IMR-90 (cell line): Measurements from ENCODE around the gene TP53BP1. TPM values are rescaled to one million over a fixed set of nuclear protein-coding genes. Genes with fewer than 3 reads are reported as not detected.

Experiments
- ATAC-seq: fragments of 200-7000 bp; cut with Tn5 transposase; 2 replicates; pipeline ENCODE4 v1.9.1; 2020; ENCODE audit warnings: low read depth, mild to moderate bottlenecking, moderate library complexity
- BruUV-seq: library from RNA; stranded (reverse); fragments of 400-500 nt; replicated peaks from 2 replicates; lab custom pipeline; 2021; lab: Mats Ljungman, UMichigan
- CTCF ChIA-PET: fragments of 300-600 bp; formaldehyde crosslinking; extraction: SDS; loops from one replicate; lab custom pipeline; 2021; ENCODE audit warnings: antibody characterized with exemption; lab: Yijun Ruan, JAX
- POLR2A ChIA-PET: fragments of 300-600 bp; sonication (Branson Sonifier 250); formaldehyde crosslinking; loops from one replicate; lab custom pipeline; 2022; ENCODE audit warnings: antibody characterized with exemption; ENCODE audit not compliant: unreplicated experiment; lab: Charles Lee
- DNase-seq: peaks from one replicate; pipeline ENCODE4 v3.0.0; 2013
- H2AFZ ChIP-seq: replicated peaks from 2 replicates; pipeline ENCODE3; 2013; ENCODE audit warnings: low read length, mild to moderate bottlenecking; ENCODE audit not compliant: poor library complexity
- H2AK5ac ChIP-seq: 2 replicates; pipeline ENCODE4 v1.6.1; 2013; ENCODE audit warnings: low read depth, low read length, inconsistent platforms
- H2AK9ac ChIP-seq: replicated peaks from 2 replicates; pipeline ENCODE3; 2013; ENCODE audit warnings: mild to moderate bottlenecking, low read depth, low read length, moderate library complexity; ENCODE audit not compliant: poor library complexity
- H2BK120ac ChIP-seq: 2 replicates; pipeline ENCODE4 v1.6.1; 2013; ENCODE audit warnings: low read depth, low read length, inconsistent platforms
- H2BK15ac ChIP-seq: 3 replicates; pipeline ENCODE4 v1.6.1; 2013; ENCODE audit warnings: low read depth, low read length, inconsistent platforms
- H2BK20ac ChIP-seq: 2 replicates; pipeline ENCODE4 v1.6.1; 2013; ENCODE audit warnings: low read depth, mild to moderate bottlenecking, inconsistent platforms, low read length, moderate library complexity
- H2BK5ac ChIP-seq: 2 replicates; pipeline ENCODE4 v1.6.1; 2013; ENCODE audit warnings: mild to moderate bottlenecking, low read depth, low read length, inconsistent platforms; ENCODE audit not compliant: poor library complexity, severe bottlenecking
- H3K14ac ChIP-seq: replicated peaks from 2 replicates; pipeline ENCODE4 v1.6.1; 2013; ENCODE audit warnings: low read depth, low read length, inconsistent platforms
- H3K18ac ChIP-seq: 2 replicates; pipeline ENCODE4 v1.6.1; 2013; ENCODE audit warnings: low read depth, low read length, control low read depth
- H3K23ac ChIP-seq: 2 replicates; pipeline ENCODE4 v1.6.1; 2013; ENCODE audit warnings: low read depth, low read length, inconsistent platforms
- H3K27ac ChIP-seq: 2 replicates; pipeline ENCODE4 v1.5.1; 2013; ENCODE audit warnings: mild to moderate bottlenecking, control low read depth, low read length; ENCODE audit not compliant: insufficient read depth
- H3K27me3 ChIP-seq: 2 replicates; pipeline ENCODE4 v1.6.1; 2013; ENCODE audit warnings: low read length; ENCODE audit not compliant: control insufficient read depth, insufficient read depth
- H3K36me3 ChIP-seq: 2 replicates; pipeline ENCODE4 v1.6.1; 2013; ENCODE audit warnings: low read length, mixed read lengths; ENCODE audit not compliant: control insufficient read depth, insufficient read depth
- H3K4ac ChIP-seq: 2 replicates; pipeline ENCODE4 v1.6.1; 2013; ENCODE audit warnings: low read depth, low read length, inconsistent platforms
- H3K4me1 ChIP-seq: 2 replicates; pipeline ENCODE4 v1.6.1; 2013; ENCODE audit warnings: low read length, mixed read lengths; ENCODE audit not compliant: control insufficient read depth, insufficient read depth
- H3K4me2 ChIP-seq: 2 replicates; pipeline ENCODE4 v1.6.1; 2013; ENCODE audit warnings: low read depth, mild to moderate bottlenecking, control low read depth, low read length, moderate library complexity
- H3K4me3 ChIP-seq: 2 replicates; pipeline ENCODE4 v1.5.1; 2013; ENCODE audit warnings: low read depth, mild to moderate bottlenecking, control low read depth, low read length, moderate library complexity; ENCODE audit not compliant: insufficient read depth
- H3K56ac ChIP-seq: 2 replicates; pipeline ENCODE4 v1.6.1; 2013; ENCODE audit warnings: low read length, inconsistent platforms; ENCODE audit not compliant: insufficient read depth; ENCODE audit errors: extremely low read depth
- H3K79me1 ChIP-seq, 2 experiments: 2 replicates each; pipeline ENCODE4 v1.6.1; 2013; ENCODE audit warnings: low read length in 2 of 2, inconsistent platforms in 1 of 2, low read depth in 1 of 2
- H3K9ac ChIP-seq: 2 replicates; pipeline ENCODE4 v1.6.1; 2013; ENCODE audit warnings: low read depth, low read length, control low read depth
- H3K9me1 ChIP-seq: 2 replicates; pipeline ENCODE4 v1.6.1; 2013; ENCODE audit warnings: low read length, inconsistent platforms; ENCODE audit not compliant: insufficient read depth
- H3K9me3 ChIP-seq: 2 replicates; pipeline ENCODE4 v1.6.1; 2013; ENCODE audit warnings: low read length; ENCODE audit not compliant: control insufficient read depth, insufficient read depth
- H4K20me1 ChIP-seq: 2 replicates; pipeline ENCODE4 v1.6.1; 2013; ENCODE audit warnings: low read length, inconsistent platforms; ENCODE audit not compliant: insufficient read depth
- H4K5ac ChIP-seq: 2 replicates; pipeline ENCODE4 v1.6.1; 2013; ENCODE audit warnings: mild to moderate bottlenecking, low read depth, low read length, control low read depth
- H4K8ac ChIP-seq, 2 experiments: 2 replicates each; pipeline ENCODE4 v1.6.1; 2013; ENCODE audit warnings: low read depth in 2 of 2, low read length in 2 of 2, control low read depth in 1 of 2, inconsistent platforms in 1 of 2
- H4K91ac ChIP-seq: 2 replicates; pipeline ENCODE4 v1.6.1; 2013; ENCODE audit warnings: low read depth, low read length, inconsistent platforms; ENCODE audit not compliant: insufficient read depth
- BHLHE40 ChIP-seq: fragments of 150-350 bp; IDR thresholded peaks from 2 replicates; pipeline ENCODE4 v1.6.1; 2016; ENCODE audit warnings: mild to moderate bottlenecking, low read depth, low read length
- CEBPB ChIP-seq: IDR thresholded peaks from 2 replicates; pipeline ENCODE4 v1.6.1; 2012; ENCODE audit warnings: low read depth, low read length, improper control_type of control experiment
- CHD1 ChIP-seq: IDR thresholded peaks from 2 replicates; pipeline ENCODE4 v1.6.1; 2012; ENCODE audit warnings: low read depth, low read length, improper control_type of control experiment
- CTCF ChIP-seq: conservative IDR thresholded peaks from 2 replicates; pipeline ENCODE4 v1.5.1; 2012; ENCODE audit warnings: mild to moderate bottlenecking, low read depth, low read length, improper control_type of control experiment
- FOS ChIP-seq: fragments of 150-350 bp; IDR thresholded peaks from 2 replicates; pipeline ENCODE4 v1.6.1; 2016; ENCODE audit warnings: low read depth, low read length
- MAFK ChIP-seq: IDR thresholded peaks from 2 replicates; pipeline ENCODE4 v1.6.1; 2012; ENCODE audit warnings: low read depth, low read length, improper control_type of control experiment
- MAZ ChIP-seq: IDR thresholded peaks from 2 replicates; pipeline ENCODE4 v1.6.1; 2012; ENCODE audit warnings: low read depth, mild to moderate bottlenecking, low read length, improper control_type of control experiment, moderate library complexity, borderline replicate concordance
- MXI1 ChIP-seq: IDR thresholded peaks from 2 replicates; pipeline ENCODE4 v1.6.1; 2012; ENCODE audit warnings: low read depth, mild to moderate bottlenecking, low read length, moderate library complexity, borderline replicate concordance
- NFE2L2 ChIP-seq: fragments of 150-350 bp; IDR thresholded peaks from 2 replicates; pipeline ENCODE4 v1.6.1; 2016; ENCODE audit warnings: low read depth, mild to moderate bottlenecking, low read length
- POLR2A ChIP-seq: IDR thresholded peaks from 2 replicates; pipeline ENCODE4 v1.6.1; 2012; ENCODE audit warnings: mild to moderate bottlenecking, low read depth, low read length
- RAD21 ChIP-seq: IDR thresholded peaks from 2 replicates; pipeline ENCODE4 v1.6.1; 2012; ENCODE audit warnings: low read length, improper control_type of control experiment
- RCOR1 ChIP-seq: IDR thresholded peaks from 2 replicates; pipeline ENCODE4 v1.6.1; 2012; ENCODE audit warnings: mild to moderate bottlenecking, low read length, improper control_type of control experiment; ENCODE audit not compliant: insufficient replicate concordance
- RFX5 ChIP-seq: IDR thresholded peaks from 2 replicates; pipeline ENCODE4 v1.8.0; 2012; ENCODE audit warnings: low read depth, mild to moderate bottlenecking, low read length, moderate library complexity
- SMC3 ChIP-seq: fragments of 150-350 bp; IDR thresholded peaks from 2 replicates; pipeline ENCODE4 v1.6.1; 2016; ENCODE audit warnings: low read depth, mild to moderate bottlenecking, antibody characterized with exemption, low read length, moderate library complexity
- WGBS, 2 experiments: methylation state at CpG; one replicate each; pipeline versions ENCODE4 v1.1.5 to v1.1.7; 2013; ENCODE audit warnings: missing lambda C conversion rate in 2 of 2; ENCODE audit not compliant: insufficient read length in 1 of 2; ENCODE audit errors: extremely low coverage in 2 of 2; 5-methylcytosine and 5-hydroxymethylcytosine counted together
- dilution Hi-C: fragments of 300-500 bp; cut with HindIII; formaldehyde crosslinking; loops from one replicate; pipeline ENCODE4 v1.14.3; 2018; ENCODE audit warnings: low sequenced_read_pairs; ENCODE audit not compliant: unreplicated experiment
- in situ Hi-C: fragments of 300-500 bp; cut with MboI; formaldehyde crosslinking; loops from 3 replicates; pipeline ENCODE4 v1.14.3; 2019; ENCODE audit warnings: low sequenced_read_pairs, inconsistent platforms, mixed read lengths
- intact Hi-C: fragments of 100-400 bp; cut with micrococcal nuclease; formaldehyde crosslinking; loops from 2 replicates; pipeline ENCODE4 v1.10.0; 2022
- polyA plus RNA-seq, 3 experiments: library from polyadenylated mRNA; depleted of rRNA; stranded (reverse); fragments of >200 nt; gene quantifications; 2 replicates each; pipeline ENCODE4 v1.2.3, GENCODE V29; 2012; ENCODE audit warnings: low replicate concordance in 1 of 3
- total RNA-seq: library from RNA; depleted of rRNA; stranded (reverse); fragments of >200 nt; gene quantifications from 2 replicates; pipeline ENCODE4 v1.2.3, GENCODE V29; 2012
- TF ChIP-seq, protein P1 (sequence below): fragments of 150-350 bp; IDR thresholded peaks from 2 replicates; pipeline ENCODE4 v1.6.1; 2017; ENCODE audit warnings: mild to moderate bottlenecking, antibody characterized with exemption, low read length, low read depth
- TF ChIP-seq, protein P2 (sequence below): fragments of 150-350 bp; IDR thresholded peaks from 2 replicates; pipeline ENCODE4 v1.6.1; 2016; ENCODE audit warnings: low read depth, mild to moderate bottlenecking, low read length, moderate library complexity, borderline replicate concordance

Gene TP53BP1
- total and polyA plus RNA-seq, 2 of the 4 experiments (the other 2 are of a cell fraction), result 36.3 to 64.5 TPM

GRCh38 chr15:43420876-43421275, 72.1 kb downstream of the TP53BP1 start:
- Histone ChIP-seq H4K8ac (no peak overlapping the region), H3K14ac (no peak overlapping the region), H4K20me1 (0 out of 2 replicates have a peak, but pooled peaks cover 6% of the 10 kb centered on the region), H3K4me3 (no peak overlapping the region), H2AK5ac (no peak overlapping the region), H3K27ac (no peak overlapping the region), H2AK9ac (no peak overlapping the region), H3K9ac (no peak overlapping the region), H3K18ac (no peak overlapping the region), H3K4me1 (no peaks in the 10 kb centered on the region), H3K4ac (no peak overlapping the region), H3K56ac (no peak overlapping the region), H2BK20ac (no peak overlapping the region), H3K79me1 (peaks cover 0 to 17% of the 10 kb centered on the region in 2 experiments; a peak in 3 of 4 replicates), H2BK120ac (no peak overlapping the region), H3K36me3 (peaks cover 36% of the 10 kb centered on the region), H3K4me2 (no peak overlapping the region), H2BK5ac (no peak overlapping the region), H3K27me3 (no peaks in the 10 kb centered on the region), H4K5ac (no peak overlapping the region), H3K9me1 (no peaks in the 10 kb centered on the region; the same call in 1 of the 2 replicates), H3K9me3 (no peaks in the 10 kb centered on the region), H2BK15ac (no peak overlapping the region), H3K23ac (no peak overlapping the region), H2AFZ (no peak overlapping the region), H4K91ac (no peak overlapping the region)
- WGBS, 2 experiments, result 100% methylated on average over 1 of the region's 7 CpGs; no CpG with 5 or more reads in 1 of the 2 experiments
- ChIA-PET CTCF (no interaction called here), POLR2A (no interaction called here)
- DNase-seq, result no peak
- dilution Hi-C loops, result no loop called here
- in situ Hi-C loops, result no loop called here
- ATAC-seq, result no peak
- TF ChIP-seq RCOR1 (no peak), BHLHE40 (no peak), MAZ (no peak), MAFK (no peak), RAD21 (no peak), CHD1 (no peak), RFX5 (no peak), POLR2A (no peak), NFE2L2 (no peak), SMC3 (no peak), CEBPB (no peak), MXI1 (no peak), CTCF (no peak), FOS (no peak)
- TF ChIP-seq, protein P1, sequence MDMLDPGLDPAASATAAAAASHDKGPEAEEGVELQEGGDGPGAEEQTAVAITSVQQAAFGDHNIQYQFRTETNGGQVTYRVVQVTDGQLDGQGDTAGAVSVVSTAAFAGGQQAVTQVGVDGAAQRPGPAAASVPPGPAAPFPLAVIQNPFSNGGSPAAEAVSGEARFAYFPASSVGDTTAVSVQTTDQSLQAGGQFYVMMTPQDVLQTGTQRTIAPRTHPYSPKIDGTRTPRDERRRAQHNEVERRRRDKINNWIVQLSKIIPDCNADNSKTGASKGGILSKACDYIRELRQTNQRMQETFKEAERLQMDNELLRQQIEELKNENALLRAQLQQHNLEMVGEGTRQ, result no peak
- TF ChIP-seq, protein P2, sequence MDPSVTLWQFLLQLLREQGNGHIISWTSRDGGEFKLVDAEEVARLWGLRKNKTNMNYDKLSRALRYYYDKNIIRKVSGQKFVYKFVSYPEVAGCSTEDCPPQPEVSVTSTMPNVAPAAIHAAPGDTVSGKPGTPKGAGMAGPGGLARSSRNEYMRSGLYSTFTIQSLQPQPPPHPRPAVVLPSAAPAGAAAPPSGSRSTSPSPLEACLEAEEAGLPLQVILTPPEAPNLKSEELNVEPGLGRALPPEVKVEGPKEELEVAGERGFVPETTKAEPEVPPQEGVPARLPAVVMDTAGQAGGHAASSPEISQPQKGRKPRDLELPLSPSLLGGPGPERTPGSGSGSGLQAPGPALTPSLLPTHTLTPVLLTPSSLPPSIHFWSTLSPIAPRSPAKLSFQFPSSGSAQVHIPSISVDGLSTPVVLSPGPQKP, result no peak
- BruUV-seq, result no TSS peak
- intact Hi-C loops, result no loop called here
